Measurements from ENCODE around the gene GNG7.

DNA sequence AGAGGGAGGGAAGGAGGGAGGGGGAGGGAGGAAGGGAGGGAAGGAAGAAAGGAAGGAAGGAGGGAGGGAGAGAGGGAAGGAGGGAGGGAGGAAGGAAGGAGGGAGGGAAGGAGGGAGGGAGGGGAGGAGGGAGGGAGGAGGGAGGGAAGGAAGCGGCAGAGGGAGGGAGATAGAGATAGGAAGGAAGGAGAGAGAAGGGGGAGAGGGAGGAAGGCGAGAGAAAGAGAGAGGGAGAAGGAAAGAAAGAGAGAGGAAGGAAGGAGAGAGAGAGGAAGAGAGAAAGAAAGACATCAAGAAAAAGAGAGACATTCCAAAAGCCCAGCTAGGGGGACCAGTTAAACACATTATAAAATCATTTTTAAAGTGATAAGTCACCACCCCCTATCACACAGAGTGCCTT lies 62.5 kb downstream of the GNG7 start:
- no peak for TF ChIP-seq SP1 (IDR thresholded peaks at IDR 0.05)
- TF ChIP-seq SUZ12 (IDR thresholded peaks at IDR 0.05) = no peak
- no peak for TF ChIP-seq ELF4 (IDR thresholded peaks at IDR 0.05)
- no peak for TF ChIP-seq FOXM1 (IDR thresholded peaks at IDR 0.05; ENCODE audit: borderline replicate concordance)
- TF ChIP-seq ZNF384 (IDR thresholded peaks at IDR 0.05) = no peak
- no peak for TF ChIP-seq TARDBP (IDR thresholded peaks at IDR 0.05)
- TF ChIP-seq CTBP1 (IDR thresholded peaks at IDR 0.05; ENCODE audit: borderline replicate concordance) = no peak
- no peak for TF ChIP-seq BHLHE40 (IDR thresholded peaks at IDR 0.05; ENCODE audit: borderline replicate concordance)
- TF ChIP-seq ARNT (IDR thresholded peaks at IDR 0.05) = no peak
- no peak for TF ChIP-seq FOXA1 (IDR thresholded peaks at IDR 0.05)
- no peak for TF ChIP-seq L3MBTL2 (conservative IDR thresholded peaks at IDR 0.05)
- no peak for TF ChIP-seq HDGF (IDR thresholded peaks at IDR 0.05; ENCODE audit: borderline replicate concordance)
